ENCODE measurements around the gene RRP12. TPM values are rescaled to one million over a fixed set of nuclear protein-coding genes. Genes with fewer than 3 reads are reported as not detected.

Gene RRP12
- total RNA-seq, 1 donor from 2014 or later = 23.5 TPM

DNA sequence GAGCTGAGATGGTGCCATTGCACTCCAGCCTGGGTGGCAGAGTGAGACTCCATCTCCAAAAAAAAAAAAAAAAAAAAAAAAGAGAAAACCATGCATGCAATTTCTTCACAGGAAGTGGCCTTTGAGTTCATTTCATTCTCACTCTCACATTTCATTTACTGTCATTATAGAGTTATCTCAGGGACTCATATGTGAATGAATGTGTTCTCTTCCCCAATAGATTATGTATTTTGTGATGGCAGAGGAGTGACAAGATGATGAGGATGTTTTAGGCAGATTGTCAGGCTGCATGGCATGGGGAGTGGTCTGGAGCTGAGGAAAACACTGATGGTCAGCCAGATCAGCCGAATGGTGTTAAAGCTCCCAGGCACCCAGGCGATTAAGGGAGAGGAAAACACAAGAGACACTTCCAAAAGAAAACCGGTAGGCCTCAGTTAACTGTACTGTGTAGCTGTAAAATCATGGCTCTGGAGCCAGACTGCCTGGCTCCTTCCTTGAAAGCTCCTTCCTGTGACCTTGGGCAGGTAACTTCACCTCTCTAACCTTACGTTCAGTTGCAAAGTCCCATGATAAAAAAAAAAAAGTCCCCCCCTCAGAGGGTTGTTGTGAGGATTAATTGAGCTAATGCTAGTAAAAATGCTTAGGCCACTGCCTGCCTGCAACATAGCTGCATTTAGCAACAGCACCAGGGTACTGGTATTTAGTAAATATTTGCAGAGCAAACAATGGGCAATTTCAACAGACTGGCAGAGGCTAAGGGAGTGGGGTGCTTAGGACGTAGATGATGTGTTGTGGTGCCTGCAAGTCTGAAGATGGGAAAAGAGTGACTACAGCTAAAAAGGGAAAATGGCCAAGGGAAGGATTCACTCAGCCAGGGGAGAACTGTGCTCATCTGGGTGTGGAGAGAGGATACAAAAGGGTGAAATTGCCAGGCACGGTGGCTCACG is 73.5 kb downstream of the RRP12 start:
- no peak for DNase-seq (ENCODE audit: low read depth)
- no peak overlapping the region for H3K4me3 ChIP-seq (ENCODE audit: low read depth, low read length)
- TF ChIP-seq CTCF (conservative IDR thresholded peaks at IDR 0.05; ENCODE audit: low read depth, low read length) = no peak

DNA sequence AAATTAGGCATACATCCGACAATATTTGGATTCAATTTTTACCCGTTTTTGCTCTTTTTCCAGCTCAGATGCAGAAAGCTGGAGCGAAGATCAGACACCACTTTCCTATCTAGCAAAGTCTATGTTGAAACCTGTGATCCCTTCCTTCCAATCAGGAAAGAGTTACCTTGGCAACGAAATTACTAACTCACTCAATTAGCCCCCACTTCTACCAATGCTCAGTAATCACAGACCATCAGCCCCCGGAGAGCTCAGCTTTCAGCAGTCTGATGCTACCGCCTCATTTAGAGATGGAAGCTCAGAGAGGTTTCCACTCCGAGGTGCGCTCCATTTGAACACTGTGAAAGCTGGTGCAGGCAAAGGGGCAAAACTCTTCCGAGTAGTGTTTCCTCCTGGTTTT is 75.4 kb downstream of the RRP12 start:
- DNase-seq (ENCODE audit: low read depth) = no peak
- no peak for TF ChIP-seq CTCF (conservative IDR thresholded peaks at IDR 0.05; ENCODE audit: low read depth, low read length)
- no peak overlapping the region for H3K4me3 ChIP-seq (ENCODE audit: low read depth, low read length)

DNA sequence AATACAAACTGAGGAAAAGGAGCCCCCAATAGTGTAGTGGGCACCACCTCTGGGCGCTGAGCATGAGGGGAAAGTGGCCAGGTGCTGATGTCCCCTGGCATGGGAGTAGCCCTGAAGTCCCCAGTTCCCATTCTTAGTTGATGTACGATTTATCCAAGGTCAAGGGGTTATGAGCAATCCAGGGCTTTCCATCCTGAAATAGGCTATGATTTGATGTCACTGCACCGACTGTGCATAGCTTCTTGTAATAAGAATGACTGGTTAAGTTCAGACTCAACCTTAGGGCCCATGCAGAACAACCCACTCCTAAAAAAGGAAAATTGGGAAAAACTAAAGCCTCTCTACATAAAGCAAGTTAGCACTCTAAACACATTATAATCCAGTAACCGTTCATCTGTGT is 77.6 kb downstream of the RRP12 start:
- DNase-seq (ENCODE audit: low read depth) = no peak
- H3K4me3 ChIP-seq (ENCODE audit: low read depth, low read length) = no peak overlapping the region
- TF ChIP-seq CTCF (conservative IDR thresholded peaks at IDR 0.05; ENCODE audit: low read depth, low read length) = no peak

GRCh38 chr10:97321804-97322190 is 79.3 kb downstream of the RRP12 start:
- DNase-seq (ENCODE audit: low read depth) = no peak
- no peak for TF ChIP-seq CTCF (conservative IDR thresholded peaks at IDR 0.05; ENCODE audit: low read depth, low read length)
- H3K4me3 ChIP-seq (ENCODE audit: low read depth, low read length) = no peak overlapping the region

DNA sequence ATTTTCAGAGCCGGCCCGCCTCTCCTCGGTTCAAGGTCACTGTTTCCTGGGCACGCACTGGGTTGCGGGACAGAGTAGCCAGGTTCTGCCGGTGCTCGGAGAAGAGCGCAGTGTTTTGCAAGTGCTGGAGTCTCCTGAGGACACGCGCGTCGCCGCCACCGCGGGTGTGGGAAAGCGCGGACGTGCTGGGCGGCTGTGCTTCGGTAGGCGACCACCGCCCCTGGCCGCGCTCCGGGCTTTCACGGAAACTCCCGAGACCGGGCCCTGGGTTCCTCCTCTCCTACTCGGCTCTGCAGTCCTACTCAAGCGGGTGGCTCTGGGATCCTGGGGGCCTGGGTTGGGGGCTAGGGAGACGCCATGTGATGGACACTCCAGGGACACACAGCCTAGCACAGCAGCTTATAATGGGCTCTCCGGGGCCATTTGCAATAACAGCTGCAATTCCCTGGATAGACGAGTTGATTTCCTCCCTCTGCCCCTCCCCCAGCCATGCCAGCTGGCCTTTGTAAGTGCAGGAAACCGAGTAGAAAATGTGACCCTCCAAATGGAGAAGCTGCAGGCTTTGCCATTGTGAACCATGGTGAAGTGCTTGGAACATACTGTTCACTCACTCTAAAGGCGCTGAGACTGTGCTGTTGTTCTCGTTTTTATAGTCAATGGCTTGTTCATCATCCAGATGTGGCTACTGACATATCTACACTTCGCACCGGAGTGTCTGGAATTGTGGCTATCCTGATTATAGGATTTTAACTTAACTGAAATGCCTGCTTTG is 79.9 kb downstream of the RRP12 start:
- peak overlapping the region; percentile 77 for H3K4me3 ChIP-seq (ENCODE audit: low read depth, low read length)
- no peak for TF ChIP-seq CTCF (conservative IDR thresholded peaks at IDR 0.05; ENCODE audit: low read depth, low read length)
- DNase-seq (ENCODE audit: low read depth) = no peak

DNA sequence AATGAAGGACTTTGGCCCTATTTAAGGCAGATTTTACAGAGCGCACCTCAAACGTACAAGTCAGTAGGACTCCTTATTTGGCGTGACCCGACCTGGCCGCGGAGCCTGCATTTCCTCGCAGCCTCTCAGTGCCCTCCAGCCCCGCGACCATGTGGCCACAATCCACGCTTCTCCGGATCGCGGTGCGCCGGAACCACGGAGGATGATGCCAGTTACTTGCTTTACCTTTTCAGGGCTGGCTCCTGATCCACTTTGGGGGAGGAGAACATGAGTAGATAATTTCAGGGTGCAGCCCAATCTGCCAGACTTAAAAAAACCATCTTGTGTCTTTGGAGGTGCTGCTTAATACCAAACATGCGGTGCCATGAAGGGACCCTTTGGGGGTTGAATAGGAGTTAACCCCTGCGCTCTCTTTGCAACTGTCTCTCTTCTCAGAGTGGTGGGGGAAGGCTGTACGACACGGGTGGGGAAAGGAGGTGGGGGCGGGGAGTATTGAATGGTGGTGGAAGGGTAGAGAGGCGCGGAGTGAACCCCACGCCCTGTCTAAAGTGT is 80.6 kb downstream of the RRP12 start:
- peak overlapping the region; percentile 77 for H3K4me3 ChIP-seq (ENCODE audit: low read depth, low read length)
- DNase-seq (ENCODE audit: low read depth) = no peak
- no peak for TF ChIP-seq CTCF (conservative IDR thresholded peaks at IDR 0.05; ENCODE audit: low read depth, low read length)

Measured in epithelial cell of proximal tubule (primary cell).